ENCODE measurements around the gene FHL1. TPM values are rescaled to one million over a fixed set of nuclear protein-coding genes. Genes with fewer than 3 reads are reported as not detected.

The FHL1 gene
- total and polyA plus RNA-seq, 4 donors: 8.8 to 20.2 (median 15.0) TPM

DNA sequence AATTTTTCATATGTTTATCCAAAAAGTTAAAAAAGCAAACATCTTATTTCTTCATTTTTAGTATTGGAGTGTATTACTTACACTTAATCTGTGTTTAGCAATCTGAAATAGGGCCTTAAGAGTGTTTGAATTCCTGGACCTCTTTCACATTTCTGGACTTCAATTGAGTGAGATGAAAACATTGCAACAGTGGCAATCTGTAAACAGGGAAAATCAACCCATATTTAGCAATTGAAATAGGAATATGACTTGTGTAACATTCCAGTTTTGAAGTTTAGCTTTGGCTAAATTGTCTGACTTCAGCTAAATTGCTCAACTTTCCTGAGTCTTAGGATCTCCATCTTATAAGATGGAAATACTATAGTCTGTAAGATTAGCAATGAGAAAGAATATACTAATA, 34.6 kb upstream of the FHL1 start:
- no peak for TF ChIP-seq TAF1 (conservative IDR thresholded peaks at IDR 0.05)
- no peak for TF ChIP-seq JUND (IDR thresholded peaks at IDR 0.05)
- TF ChIP-seq, protein P1, sequence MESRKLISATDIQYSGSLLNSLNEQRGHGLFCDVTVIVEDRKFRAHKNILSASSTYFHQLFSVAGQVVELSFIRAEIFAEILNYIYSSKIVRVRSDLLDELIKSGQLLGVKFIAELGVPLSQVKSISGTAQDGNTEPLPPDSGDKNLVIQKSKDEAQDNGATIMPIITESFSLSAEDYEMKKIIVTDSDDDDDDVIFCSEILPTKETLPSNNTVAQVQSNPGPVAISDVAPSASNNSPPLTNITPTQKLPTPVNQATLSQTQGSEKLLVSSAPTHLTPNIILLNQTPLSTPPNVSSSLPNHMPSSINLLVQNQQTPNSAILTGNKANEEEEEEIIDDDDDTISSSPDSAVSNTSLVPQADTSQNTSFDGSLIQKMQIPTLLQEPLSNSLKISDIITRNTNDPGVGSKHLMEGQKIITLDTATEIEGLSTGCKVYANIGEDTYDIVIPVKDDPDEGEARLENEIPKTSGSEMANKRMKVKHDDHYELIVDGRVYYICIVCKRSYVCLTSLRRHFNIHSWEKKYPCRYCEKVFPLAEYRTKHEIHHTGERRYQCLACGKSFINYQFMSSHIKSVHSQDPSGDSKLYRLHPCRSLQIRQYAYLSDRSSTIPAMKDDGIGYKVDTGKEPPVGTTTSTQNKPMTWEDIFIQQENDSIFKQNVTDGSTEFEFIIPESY (IDR thresholded peaks at IDR 0.05): no peak
- TF ChIP-seq, protein P2, sequence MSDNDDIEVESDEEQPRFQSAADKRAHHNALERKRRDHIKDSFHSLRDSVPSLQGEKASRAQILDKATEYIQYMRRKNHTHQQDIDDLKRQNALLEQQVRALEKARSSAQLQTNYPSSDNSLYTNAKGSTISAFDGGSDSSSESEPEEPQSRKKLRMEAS (IDR thresholded peaks at IDR 0.05): no peak
- TF ChIP-seq HNF4A (conservative IDR thresholded peaks at IDR 0.05): no peak
- no peak for TF ChIP-seq GABPA (IDR thresholded peaks at IDR 0.05 in 1 of 2, conservative IDR thresholded peaks at IDR 0.05 in 1 of 2)
- TF ChIP-seq FOXA1 (IDR thresholded peaks at IDR 0.05): no peak
- no peak for TF ChIP-seq SP1 (IDR thresholded peaks at IDR 0.05)
- no peak for DNase-seq (ENCODE audit: low spot score)
- Histone ChIP-seq H3K4me3 (ENCODE audit: low read depth in 1 of 3, low read length in 3 of 3) (no peak overlapping the region), H3K9me3 (ENCODE audit: control insufficient read depth in 4 of 4, low read length in 3 of 4) (peaks cover 0 to under 1% (median 0%) of the 10 kb centered on the region in 4 donors), H3K4me1 (ENCODE audit: control insufficient read depth in 4 of 4, insufficient read depth in 4 of 4, low read length in 3 of 4) (no peaks in the 10 kb centered on the region), H3K9ac (ENCODE audit: low read depth in 1 of 2, low read length in 2 of 2) (no peak overlapping the region), H3K27me3 (ENCODE audit: control insufficient read depth in 4 of 4, insufficient read depth in 4 of 4, low read length in 3 of 4) (no peaks in the 10 kb centered on the region), H3K36me3 (ENCODE audit: control insufficient read depth in 4 of 4, insufficient read depth in 3 of 4, low read depth in 1 of 4, low read length in 3 of 4) (no peaks in the 10 kb centered on the region), H3K27ac (ENCODE audit: low read depth in 1 of 2, low read length in 2 of 2) (no peak overlapping the region)

DNA sequence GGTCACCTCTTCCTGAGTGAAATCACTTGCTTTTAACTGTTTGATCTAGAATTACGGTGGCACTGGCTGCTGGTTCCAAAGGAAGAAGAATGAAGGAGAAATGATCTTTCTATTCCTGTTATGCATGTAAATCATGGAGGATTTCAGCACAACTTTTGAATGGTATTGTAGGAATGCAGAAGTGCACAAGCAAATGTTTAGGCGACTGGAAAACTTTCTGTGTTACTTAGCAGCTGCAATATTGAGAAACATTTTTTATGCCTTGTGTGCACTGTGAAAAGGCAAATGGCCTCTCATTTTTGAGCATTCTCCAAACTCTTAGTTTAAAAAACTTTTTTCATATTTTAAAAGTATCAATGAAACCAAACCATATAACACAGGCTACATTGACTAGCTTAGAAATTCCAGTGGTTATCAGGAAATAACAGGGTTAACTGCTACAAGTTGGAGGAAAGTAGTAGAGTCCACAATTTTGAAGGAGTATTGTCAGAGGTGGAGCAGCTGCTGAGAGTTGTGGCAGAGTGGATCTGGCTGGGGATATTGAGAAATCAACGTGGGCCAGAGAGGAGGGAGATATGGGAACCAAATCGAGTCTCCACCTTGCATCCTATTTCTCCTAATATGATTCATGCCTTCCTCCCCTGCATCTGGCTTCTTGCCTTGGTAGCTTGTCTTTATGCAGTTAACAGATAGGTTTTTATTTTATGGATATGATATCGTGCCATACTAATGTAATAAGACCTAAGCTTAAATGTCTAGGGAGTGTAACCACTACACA, 32.0 kb upstream of the FHL1 start:
- no peak overlapping the region for H3K27ac ChIP-seq (ENCODE audit: low read depth in 1 of 2, low read length in 2 of 2)
- DNase-seq (ENCODE audit: low spot score): no peak
- TF ChIP-seq, protein P3, sequence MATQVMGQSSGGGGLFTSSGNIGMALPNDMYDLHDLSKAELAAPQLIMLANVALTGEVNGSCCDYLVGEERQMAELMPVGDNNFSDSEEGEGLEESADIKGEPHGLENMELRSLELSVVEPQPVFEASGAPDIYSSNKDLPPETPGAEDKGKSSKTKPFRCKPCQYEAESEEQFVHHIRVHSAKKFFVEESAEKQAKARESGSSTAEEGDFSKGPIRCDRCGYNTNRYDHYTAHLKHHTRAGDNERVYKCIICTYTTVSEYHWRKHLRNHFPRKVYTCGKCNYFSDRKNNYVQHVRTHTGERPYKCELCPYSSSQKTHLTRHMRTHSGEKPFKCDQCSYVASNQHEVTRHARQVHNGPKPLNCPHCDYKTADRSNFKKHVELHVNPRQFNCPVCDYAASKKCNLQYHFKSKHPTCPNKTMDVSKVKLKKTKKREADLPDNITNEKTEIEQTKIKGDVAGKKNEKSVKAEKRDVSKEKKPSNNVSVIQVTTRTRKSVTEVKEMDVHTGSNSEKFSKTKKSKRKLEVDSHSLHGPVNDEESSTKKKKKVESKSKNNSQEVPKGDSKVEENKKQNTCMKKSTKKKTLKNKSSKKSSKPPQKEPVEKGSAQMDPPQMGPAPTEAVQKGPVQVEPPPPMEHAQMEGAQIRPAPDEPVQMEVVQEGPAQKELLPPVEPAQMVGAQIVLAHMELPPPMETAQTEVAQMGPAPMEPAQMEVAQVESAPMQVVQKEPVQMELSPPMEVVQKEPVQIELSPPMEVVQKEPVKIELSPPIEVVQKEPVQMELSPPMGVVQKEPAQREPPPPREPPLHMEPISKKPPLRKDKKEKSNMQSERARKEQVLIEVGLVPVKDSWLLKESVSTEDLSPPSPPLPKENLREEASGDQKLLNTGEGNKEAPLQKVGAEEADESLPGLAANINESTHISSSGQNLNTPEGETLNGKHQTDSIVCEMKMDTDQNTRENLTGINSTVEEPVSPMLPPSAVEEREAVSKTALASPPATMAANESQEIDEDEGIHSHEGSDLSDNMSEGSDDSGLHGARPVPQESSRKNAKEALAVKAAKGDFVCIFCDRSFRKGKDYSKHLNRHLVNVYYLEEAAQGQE (IDR thresholded peaks at IDR 0.05): no peak
- TF ChIP-seq, protein P4, sequence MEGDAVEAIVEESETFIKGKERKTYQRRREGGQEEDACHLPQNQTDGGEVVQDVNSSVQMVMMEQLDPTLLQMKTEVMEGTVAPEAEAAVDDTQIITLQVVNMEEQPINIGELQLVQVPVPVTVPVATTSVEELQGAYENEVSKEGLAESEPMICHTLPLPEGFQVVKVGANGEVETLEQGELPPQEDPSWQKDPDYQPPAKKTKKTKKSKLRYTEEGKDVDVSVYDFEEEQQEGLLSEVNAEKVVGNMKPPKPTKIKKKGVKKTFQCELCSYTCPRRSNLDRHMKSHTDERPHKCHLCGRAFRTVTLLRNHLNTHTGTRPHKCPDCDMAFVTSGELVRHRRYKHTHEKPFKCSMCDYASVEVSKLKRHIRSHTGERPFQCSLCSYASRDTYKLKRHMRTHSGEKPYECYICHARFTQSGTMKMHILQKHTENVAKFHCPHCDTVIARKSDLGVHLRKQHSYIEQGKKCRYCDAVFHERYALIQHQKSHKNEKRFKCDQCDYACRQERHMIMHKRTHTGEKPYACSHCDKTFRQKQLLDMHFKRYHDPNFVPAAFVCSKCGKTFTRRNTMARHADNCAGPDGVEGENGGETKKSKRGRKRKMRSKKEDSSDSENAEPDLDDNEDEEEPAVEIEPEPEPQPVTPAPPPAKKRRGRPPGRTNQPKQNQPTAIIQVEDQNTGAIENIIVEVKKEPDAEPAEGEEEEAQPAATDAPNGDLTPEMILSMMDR (IDR thresholded peaks at IDR 0.05; ENCODE audit: low read depth, low read length, missing input control): no peak
- no peak for TF ChIP-seq EGR1 (IDR thresholded peaks at IDR 0.05; ENCODE audit: low read depth in 2 of 2)
- TF ChIP-seq FOXA2 (IDR thresholded peaks at IDR 0.05): no peak
- TF ChIP-seq, protein P5, sequence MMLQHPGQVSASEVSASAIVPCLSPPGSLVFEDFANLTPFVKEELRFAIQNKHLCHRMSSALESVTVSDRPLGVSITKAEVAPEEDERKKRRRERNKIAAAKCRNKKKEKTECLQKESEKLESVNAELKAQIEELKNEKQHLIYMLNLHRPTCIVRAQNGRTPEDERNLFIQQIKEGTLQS (IDR thresholded peaks at IDR 0.05): no peak
- TF ChIP-seq GABPA (IDR thresholded peaks at IDR 0.05 in 1 of 2, conservative IDR thresholded peaks at IDR 0.05 in 1 of 2): no peak
- TF ChIP-seq, protein P2 (IDR thresholded peaks at IDR 0.05): no peak
- no peak for TF ChIP-seq JUND (IDR thresholded peaks at IDR 0.05)
- no peak for TF ChIP-seq RAD21 (IDR thresholded peaks at IDR 0.05)
- peaks cover 0 to 9% (median 0%) of the 10 kb centered on the region in 4 donors for H3K9me3 ChIP-seq (ENCODE audit: control insufficient read depth in 4 of 4, low read length in 3 of 4)
- no peak overlapping the region for H3K9ac ChIP-seq (ENCODE audit: low read depth in 1 of 2, low read length in 2 of 2)
- no peaks in the 10 kb centered on the region for H3K36me3 ChIP-seq (ENCODE audit: control insufficient read depth in 4 of 4, insufficient read depth in 3 of 4, low read depth in 1 of 4, low read length in 3 of 4)
- no peak overlapping the region for H3K4me3 ChIP-seq (ENCODE audit: low read depth in 1 of 3, low read length in 3 of 3)
- H3K4me1 ChIP-seq (ENCODE audit: control insufficient read depth in 4 of 4, insufficient read depth in 4 of 4, low read length in 3 of 4): no peaks in the 10 kb centered on the region
- no peaks in the 10 kb centered on the region for H3K27me3 ChIP-seq (ENCODE audit: control insufficient read depth in 4 of 4, insufficient read depth in 4 of 4, low read length in 3 of 4)
- 68% methylated on average over 5 of the region's 5 CpGs for WGBS
